ENCODE results near the gene DPYD. TPM values are rescaled to one million over a fixed set of nuclear protein-coding genes. Genes with fewer than 3 reads are reported as not detected.

Gene DPYD
- total RNA-seq, 1 donor from 2014 or later = 8.1 TPM

DNA sequence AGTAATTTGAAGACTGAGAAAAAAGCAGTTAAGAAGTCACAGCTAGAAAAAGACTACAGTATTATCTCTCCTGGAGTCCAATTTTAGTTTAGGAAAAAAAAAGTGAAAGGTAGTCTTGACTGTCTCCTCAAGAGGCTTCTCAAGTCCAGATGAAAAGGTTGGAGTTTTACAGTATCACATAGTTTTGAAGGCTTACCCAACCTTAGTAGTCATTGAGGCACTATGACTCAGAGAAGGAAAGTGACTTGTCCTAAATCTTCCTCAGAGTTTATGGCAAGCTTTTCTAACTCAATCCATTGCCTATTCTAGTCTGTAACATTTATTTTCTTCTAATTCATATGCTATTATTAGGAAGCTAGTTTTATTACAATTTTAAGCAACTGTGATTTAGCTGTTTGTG, 174.9 kb downstream of the DPYD start:
- Mint-ChIP-seq H3K27ac (no peak overlapping the region), H3K9me3 (ENCODE audit: low read depth) (no peaks in the 10 kb centered on the region), H3K4me1 (ENCODE audit: low read depth) (peaks cover 3% of the 10 kb centered on the region), H3K27me3 (no peaks in the 10 kb centered on the region), H3K4me3 (ENCODE audit: low read depth) (no peak overlapping the region), H3K36me3 (ENCODE audit: insufficient read depth) (no peaks in the 10 kb centered on the region)
- TF ChIP-seq, protein P1, sequence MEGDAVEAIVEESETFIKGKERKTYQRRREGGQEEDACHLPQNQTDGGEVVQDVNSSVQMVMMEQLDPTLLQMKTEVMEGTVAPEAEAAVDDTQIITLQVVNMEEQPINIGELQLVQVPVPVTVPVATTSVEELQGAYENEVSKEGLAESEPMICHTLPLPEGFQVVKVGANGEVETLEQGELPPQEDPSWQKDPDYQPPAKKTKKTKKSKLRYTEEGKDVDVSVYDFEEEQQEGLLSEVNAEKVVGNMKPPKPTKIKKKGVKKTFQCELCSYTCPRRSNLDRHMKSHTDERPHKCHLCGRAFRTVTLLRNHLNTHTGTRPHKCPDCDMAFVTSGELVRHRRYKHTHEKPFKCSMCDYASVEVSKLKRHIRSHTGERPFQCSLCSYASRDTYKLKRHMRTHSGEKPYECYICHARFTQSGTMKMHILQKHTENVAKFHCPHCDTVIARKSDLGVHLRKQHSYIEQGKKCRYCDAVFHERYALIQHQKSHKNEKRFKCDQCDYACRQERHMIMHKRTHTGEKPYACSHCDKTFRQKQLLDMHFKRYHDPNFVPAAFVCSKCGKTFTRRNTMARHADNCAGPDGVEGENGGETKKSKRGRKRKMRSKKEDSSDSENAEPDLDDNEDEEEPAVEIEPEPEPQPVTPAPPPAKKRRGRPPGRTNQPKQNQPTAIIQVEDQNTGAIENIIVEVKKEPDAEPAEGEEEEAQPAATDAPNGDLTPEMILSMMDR (IDR thresholded peaks at IDR 0.05; ENCODE audit: unreplicated experiment) = no peak
- no peak for DNase-seq (ENCODE audit: low spot score, unreplicated experiment)

DNA sequence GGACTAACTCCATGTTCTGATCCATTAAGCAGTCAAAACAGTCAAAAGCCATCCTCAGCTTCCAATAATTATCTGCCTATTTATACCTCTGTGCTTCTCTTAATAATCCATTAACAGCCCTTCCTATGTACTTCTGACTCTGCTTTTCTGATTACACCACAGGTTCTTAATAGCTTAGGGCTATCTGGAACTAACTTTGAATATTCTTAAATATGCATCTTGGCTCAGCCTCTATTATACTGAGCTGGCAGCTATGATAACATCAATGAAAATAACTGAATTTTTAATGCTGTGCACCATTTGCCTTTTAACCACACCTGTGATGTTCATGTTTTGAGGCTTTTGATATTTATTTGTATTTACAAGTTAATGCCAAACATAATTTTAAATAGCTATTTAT, 175.9 kb downstream of the DPYD start:
- H3K4me3 Mint-ChIP-seq (ENCODE audit: low read depth) = no peak overlapping the region
- H3K4me1 Mint-ChIP-seq (ENCODE audit: low read depth) = peaks cover 3% of the 10 kb centered on the region
- no peak for DNase-seq (ENCODE audit: low spot score, unreplicated experiment)
- no peak overlapping the region for H3K27ac Mint-ChIP-seq
- TF ChIP-seq, protein P1 (IDR thresholded peaks at IDR 0.05; ENCODE audit: unreplicated experiment) = no peak
- no peaks in the 10 kb centered on the region for H3K9me3 Mint-ChIP-seq (ENCODE audit: low read depth)
- no peaks in the 10 kb centered on the region for H3K27me3 Mint-ChIP-seq
- H3K36me3 Mint-ChIP-seq (ENCODE audit: insufficient read depth) = no peaks in the 10 kb centered on the region

DNA sequence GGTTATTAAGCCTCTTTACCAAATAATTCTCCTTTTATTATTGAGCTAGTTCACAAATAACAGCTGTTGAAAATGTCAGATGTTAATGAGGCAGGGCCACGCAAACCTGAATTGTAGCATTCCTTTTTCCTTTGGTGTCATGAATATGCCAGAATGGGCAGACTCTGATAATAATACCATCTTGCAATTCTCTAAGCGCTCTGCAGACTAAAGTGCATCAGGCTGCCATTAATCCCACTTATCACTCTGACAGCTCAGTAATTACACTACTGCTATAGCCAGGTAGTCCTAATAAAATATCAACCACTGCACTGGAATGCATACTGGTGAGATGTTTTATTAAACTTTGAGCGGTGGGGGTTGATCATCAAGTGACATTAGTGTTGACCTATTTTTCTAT, 177.7 kb downstream of the DPYD start:
- DNase-seq (ENCODE audit: low spot score, unreplicated experiment) = no peak
- Mint-ChIP-seq H3K4me1 (ENCODE audit: low read depth) (peaks cover 3% of the 10 kb centered on the region), H3K27me3 (no peaks in the 10 kb centered on the region), H3K9me3 (ENCODE audit: low read depth) (no peaks in the 10 kb centered on the region), H3K36me3 (ENCODE audit: insufficient read depth) (no peaks in the 10 kb centered on the region), H3K27ac (no peak overlapping the region), H3K4me3 (ENCODE audit: low read depth) (no peak overlapping the region)
- TF ChIP-seq, protein P1 (IDR thresholded peaks at IDR 0.05; ENCODE audit: unreplicated experiment) = no peak

DNA sequence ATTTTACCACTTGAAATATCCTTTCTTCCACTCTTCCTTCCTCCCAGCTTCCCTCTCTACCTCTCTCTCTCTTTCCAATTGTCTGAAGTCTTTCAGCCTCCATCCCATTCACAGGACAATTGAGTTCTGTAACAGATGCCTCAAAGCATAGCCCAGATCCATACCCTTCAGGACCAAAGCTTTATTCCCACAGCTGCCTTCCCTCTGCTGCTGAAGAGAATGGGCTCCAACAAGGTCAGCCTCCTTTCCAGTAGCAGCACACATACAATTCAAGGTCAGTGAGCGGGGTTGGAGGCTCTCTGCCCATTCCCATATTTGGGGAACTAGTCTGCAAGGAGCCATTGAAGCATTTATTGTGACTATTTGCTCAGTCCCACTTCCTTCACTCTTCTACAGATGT, 179.9 kb downstream of the DPYD start:
- Mint-ChIP-seq H3K27me3 (no peaks in the 10 kb centered on the region), H3K9me3 (ENCODE audit: low read depth) (no peaks in the 10 kb centered on the region), H3K27ac (no peak overlapping the region), H3K36me3 (ENCODE audit: insufficient read depth) (no peaks in the 10 kb centered on the region), H3K4me3 (ENCODE audit: low read depth) (no peak overlapping the region), H3K4me1 (ENCODE audit: low read depth) (peaks cover 9% of the 10 kb centered on the region)
- TF ChIP-seq, protein P1 (IDR thresholded peaks at IDR 0.05; ENCODE audit: unreplicated experiment) = no peak
- DNase-seq (ENCODE audit: low spot score, unreplicated experiment) = no peak

DNA sequence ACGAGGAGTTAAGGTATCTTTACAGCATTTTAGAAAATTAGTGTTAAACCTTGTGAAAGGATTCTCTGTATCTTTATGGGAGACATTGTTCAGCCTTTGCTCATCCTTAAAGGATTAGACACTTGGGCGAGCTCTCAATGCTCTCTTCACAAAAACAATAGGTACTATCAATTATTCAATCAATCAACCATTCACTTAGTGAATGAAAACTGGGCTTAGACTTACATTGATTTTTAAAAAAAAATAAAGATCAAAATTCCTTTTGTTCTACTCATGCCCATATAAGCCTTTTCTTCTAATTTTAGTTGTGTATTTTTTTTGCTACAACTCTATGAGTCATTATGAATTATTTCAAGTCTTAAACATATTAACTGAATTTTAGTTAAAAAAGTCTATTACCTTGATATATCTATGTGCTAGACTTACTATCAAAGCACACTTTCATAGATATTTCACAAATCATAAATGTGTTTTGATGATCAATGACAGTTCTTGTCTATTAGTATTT, 181.2 kb downstream of the DPYD start:
- H3K4me3 Mint-ChIP-seq (ENCODE audit: low read depth) = no peak overlapping the region
- no peaks in the 10 kb centered on the region for H3K27me3 Mint-ChIP-seq
- TF ChIP-seq, protein P1 (IDR thresholded peaks at IDR 0.05; ENCODE audit: unreplicated experiment) = no peak
- DNase-seq (ENCODE audit: low spot score, unreplicated experiment) = no peak
- no peak overlapping the region for H3K27ac Mint-ChIP-seq
- peaks cover 9% of the 10 kb centered on the region for H3K4me1 Mint-ChIP-seq (ENCODE audit: low read depth)
- no peaks in the 10 kb centered on the region for H3K36me3 Mint-ChIP-seq (ENCODE audit: insufficient read depth)
- H3K9me3 Mint-ChIP-seq (ENCODE audit: low read depth) = no peaks in the 10 kb centered on the region
